ENCODE results near the gene ZNF622.
"Not testable (repeated sequence)": the region's sequence is repeated elsewhere in the genome, so short reads cannot be mapped to it uniquely, and the experiment has no call there.

The ZNF622 gene

GRCh38 chr5:16446993-16447392 is 18.6 kb downstream of the ZNF622 start:
- Histone ChIP-seq H3K36me3 (ENCODE audit: insufficient read depth, low read length) (peaks cover 33% of the 10 kb centered on the region), H3K27me3 (ENCODE audit: insufficient read depth, low read length) (no peaks in the 10 kb centered on the region), H3K4me3 (ENCODE audit: low read length) (no peak overlapping the region), H3K4me1 (ENCODE audit: insufficient read depth, low read length) (no peaks in the 10 kb centered on the region), H3K9me3 (ENCODE audit: low read length) (no peaks in the 10 kb centered on the region), H2AFZ (ENCODE audit: low read depth, low read length) (no peak overlapping the region)

- no peaks in the 10 kb centered on the region for H3K27me3 ChIP-seq (ENCODE audit: insufficient read depth, low read length)
- no peaks in the 10 kb centered on the region for H3K4me1 ChIP-seq (ENCODE audit: insufficient read depth, low read length)
- H3K36me3 ChIP-seq (ENCODE audit: insufficient read depth, low read length), result no peaks in the 10 kb centered on the region
- H2AFZ ChIP-seq (ENCODE audit: low read depth, low read length), result no peak overlapping the region
- H3K9me3 ChIP-seq (ENCODE audit: low read length), result no peaks in the 10 kb centered on the region
- H3K4me3 ChIP-seq (ENCODE audit: low read length), result no peak overlapping the region
These were observed 27.6 kb downstream of the ZNF622 start for GRCh38 chr5:16437977-16438376.

- H3K4me3 ChIP-seq (ENCODE audit: low read length); H3K4me1 ChIP-seq (ENCODE audit: insufficient read depth, low read length); H2AFZ ChIP-seq (ENCODE audit: low read depth, low read length); H3K36me3 ChIP-seq (ENCODE audit: insufficient read depth, low read length); H3K27me3 ChIP-seq (ENCODE audit: insufficient read depth, low read length); H3K9me3 ChIP-seq (ENCODE audit: low read length): not testable (repeated sequence)
These were observed 29.4 kb downstream of the ZNF622 start for GRCh38 chr5:16436065-16436682.

- H3K9me3 ChIP-seq (ENCODE audit: low read length), result no peaks in the 10 kb centered on the region
- peaks cover 11% of the 10 kb centered on the region for H3K4me1 ChIP-seq (ENCODE audit: insufficient read depth, low read length)
- H3K4me3 ChIP-seq (ENCODE audit: low read length), result no peak overlapping the region
- H3K27me3 ChIP-seq (ENCODE audit: insufficient read depth, low read length), result no peaks in the 10 kb centered on the region
- H2AFZ ChIP-seq (ENCODE audit: low read depth, low read length), result no peak overlapping the region
- H3K36me3 ChIP-seq (ENCODE audit: insufficient read depth, low read length), result no peaks in the 10 kb centered on the region
These were observed 34.1 kb downstream of the ZNF622 start for GRCh38 chr5:16431490-16431889.

- no peaks in the 10 kb centered on the region for H3K36me3 ChIP-seq (ENCODE audit: insufficient read depth, low read length)
- no peak overlapping the region for H2AFZ ChIP-seq (ENCODE audit: low read depth, low read length)
- peaks cover 11% of the 10 kb centered on the region for H3K4me1 ChIP-seq (ENCODE audit: insufficient read depth, low read length)
- no peak overlapping the region for H3K4me3 ChIP-seq (ENCODE audit: low read length)
- H3K9me3 ChIP-seq (ENCODE audit: low read length), result no peaks in the 10 kb centered on the region
- H3K27me3 ChIP-seq (ENCODE audit: insufficient read depth, low read length), result no peaks in the 10 kb centered on the region
These were observed 35.1 kb downstream of the ZNF622 start for GRCh38 chr5:16430349-16431089.

GRCh38 chr5:16428359-16428758 is 37.2 kb downstream of the ZNF622 start:
- Histone ChIP-seq H3K27me3 (ENCODE audit: insufficient read depth, low read length) (no peaks in the 10 kb centered on the region), H3K4me1 (ENCODE audit: insufficient read depth, low read length) (peaks cover 11% of the 10 kb centered on the region), H2AFZ (ENCODE audit: low read depth, low read length) (no peak overlapping the region), H3K9me3 (ENCODE audit: low read length) (no peaks in the 10 kb centered on the region), H3K36me3 (ENCODE audit: insufficient read depth, low read length) (no peaks in the 10 kb centered on the region), H3K4me3 (ENCODE audit: low read length) (no peak overlapping the region)

- Histone ChIP-seq H3K36me3 (ENCODE audit: insufficient read depth, low read length) (no peaks in the 10 kb centered on the region), H3K4me3 (ENCODE audit: low read length) (no peak overlapping the region), H2AFZ (ENCODE audit: low read depth, low read length) (no peak overlapping the region), H3K27me3 (ENCODE audit: insufficient read depth, low read length) (no peaks in the 10 kb centered on the region), H3K4me1 (ENCODE audit: insufficient read depth, low read length) (peaks cover 11% of the 10 kb centered on the region), H3K9me3 (ENCODE audit: low read length) (no peaks in the 10 kb centered on the region)
These were observed 38.0 kb downstream of the ZNF622 start for GRCh38 chr5:16427587-16427986.

GRCh38 chr5:16418471-16418922 is 47.1 kb downstream of the ZNF622 start:
- no peaks in the 10 kb centered on the region for H3K36me3 ChIP-seq (ENCODE audit: insufficient read depth, low read length)
- H3K4me3 ChIP-seq (ENCODE audit: low read length), result no peak overlapping the region
- H3K27me3 ChIP-seq (ENCODE audit: insufficient read depth, low read length), result no peaks in the 10 kb centered on the region
- H2AFZ ChIP-seq (ENCODE audit: low read depth, low read length), result no peak overlapping the region
- no peaks in the 10 kb centered on the region for H3K9me3 ChIP-seq (ENCODE audit: low read length)
- H3K4me1 ChIP-seq (ENCODE audit: insufficient read depth, low read length), result peaks cover 7% of the 10 kb centered on the region

GRCh38 chr5:16417398-16418074 is 48.1 kb downstream of the ZNF622 start:
- H3K4me3 ChIP-seq (ENCODE audit: low read length), result no peak overlapping the region
- H2AFZ ChIP-seq (ENCODE audit: low read depth, low read length), result no peak overlapping the region
- no peaks in the 10 kb centered on the region for H3K36me3 ChIP-seq (ENCODE audit: insufficient read depth, low read length)
- no peaks in the 10 kb centered on the region for H3K9me3 ChIP-seq (ENCODE audit: low read length)
- no peaks in the 10 kb centered on the region for H3K27me3 ChIP-seq (ENCODE audit: insufficient read depth, low read length)
- H3K4me1 ChIP-seq (ENCODE audit: insufficient read depth, low read length), result peaks cover 7% of the 10 kb centered on the region

GRCh38 chr5:16414861-16415260 is 50.7 kb downstream of the ZNF622 start:
- Histone ChIP-seq H3K4me1 (ENCODE audit: insufficient read depth, low read length) (peaks cover 7% of the 10 kb centered on the region), H3K27me3 (ENCODE audit: insufficient read depth, low read length) (no peaks in the 10 kb centered on the region), H3K9me3 (ENCODE audit: low read length) (no peaks in the 10 kb centered on the region), H3K36me3 (ENCODE audit: insufficient read depth, low read length) (no peaks in the 10 kb centered on the region), H3K4me3 (ENCODE audit: low read length) (no peak overlapping the region), H2AFZ (ENCODE audit: low read depth, low read length) (no peak overlapping the region)

- Histone ChIP-seq H3K4me1 (ENCODE audit: insufficient read depth, low read length) (no peaks in the 10 kb centered on the region), H2AFZ (ENCODE audit: low read depth, low read length) (no peak overlapping the region), H3K36me3 (ENCODE audit: insufficient read depth, low read length) (no peaks in the 10 kb centered on the region), H3K9me3 (ENCODE audit: low read length) (no peaks in the 10 kb centered on the region), H3K27me3 (ENCODE audit: insufficient read depth, low read length) (no peaks in the 10 kb centered on the region), H3K4me3 (ENCODE audit: low read length) (no peak overlapping the region)
These were observed 52.3 kb downstream of the ZNF622 start for GRCh38 chr5:16413166-16413860.

GRCh38 chr5:16412556-16412955 is 53.0 kb downstream of the ZNF622 start:
- Histone ChIP-seq H3K27me3 (ENCODE audit: insufficient read depth, low read length) (no peaks in the 10 kb centered on the region), H3K36me3 (ENCODE audit: insufficient read depth, low read length) (no peaks in the 10 kb centered on the region), H3K4me1 (ENCODE audit: insufficient read depth, low read length) (no peaks in the 10 kb centered on the region), H3K4me3 (ENCODE audit: low read length) (no peak overlapping the region), H2AFZ (ENCODE audit: low read depth, low read length) (no peak overlapping the region), H3K9me3 (ENCODE audit: low read length) (no peaks in the 10 kb centered on the region)

All from neuron (in vitro differentiated cells).